Colonic mucosa (tissue), 4 donors: ENCODE measurements around the gene GMDS. TPM values are rescaled to one million over a fixed set of nuclear protein-coding genes. Genes with fewer than 3 reads are reported as not detected.

Experiments used
- DNase-seq: peaks from one replicate; pipeline ENCODE4 v3.0.0-alpha.2; 2020
- H3K27ac ChIP-seq: fragments of 200-600 bp; one replicate; pipeline ENCODE4 v1.8.0; 2021
- H3K27me3 ChIP-seq: fragments of 200-600 bp; one replicate; pipeline ENCODE4 v1.8.0; 2021
- H3K36me3 ChIP-seq: fragments of 200-600 bp; one replicate; pipeline ENCODE4 v1.8.0; 2021
- H3K4me1 ChIP-seq: fragments of 200-600 bp; one replicate; pipeline ENCODE4 v1.8.0; 2021; ENCODE audit warnings: mild to moderate bottlenecking
- H3K4me3 ChIP-seq: fragments of 200-600 bp; one replicate; pipeline ENCODE4 v1.8.0; 2021
- H3K9ac ChIP-seq, 2 donors: one replicate each; pipeline ENCODE4 v1.7.0; 2013; ENCODE audit warnings: control low read depth in 2 of 2, low read depth in 2 of 2, low read length in 2 of 2
- H3K9me3 ChIP-seq: fragments of 200-600 bp; one replicate; pipeline ENCODE4 v1.8.0; 2021
- intact Hi-C: fragments of 100-400 bp; cut with DNase I; formaldehyde crosslinking; loops from one replicate; pipeline ENCODE4 v1.14.1; 2022
- total RNA-seq, 2 donors: library from RNA; stranded (reverse); fragmentation: NEBNext Ultra II Directional in 1 of 2; extraction: Animal tissue kit (Norgen Biotek cat#: 25700) in 1 of 2; gene quantifications; one replicate each; pipeline ENCODE4 v1.2.1, GENCODE V29; 2021
- TF ChIP-seq, protein P1 (sequence below): fragments of 200-600 bp; IDR thresholded peaks from one replicate; pipeline ENCODE4 v1.8.0; 2022; ENCODE audit warnings: antibody characterized with exemption, mild to moderate bottlenecking
- donor health status: healthy.
- donor health status: DM: no; HTN: no; CAD: no.
- donor health status: DM: no; HTN: no; CAD: no.

GMDS gene
- total RNA-seq, 2 donors from 2014 or later: 247 to 272 TPM

DNA sequence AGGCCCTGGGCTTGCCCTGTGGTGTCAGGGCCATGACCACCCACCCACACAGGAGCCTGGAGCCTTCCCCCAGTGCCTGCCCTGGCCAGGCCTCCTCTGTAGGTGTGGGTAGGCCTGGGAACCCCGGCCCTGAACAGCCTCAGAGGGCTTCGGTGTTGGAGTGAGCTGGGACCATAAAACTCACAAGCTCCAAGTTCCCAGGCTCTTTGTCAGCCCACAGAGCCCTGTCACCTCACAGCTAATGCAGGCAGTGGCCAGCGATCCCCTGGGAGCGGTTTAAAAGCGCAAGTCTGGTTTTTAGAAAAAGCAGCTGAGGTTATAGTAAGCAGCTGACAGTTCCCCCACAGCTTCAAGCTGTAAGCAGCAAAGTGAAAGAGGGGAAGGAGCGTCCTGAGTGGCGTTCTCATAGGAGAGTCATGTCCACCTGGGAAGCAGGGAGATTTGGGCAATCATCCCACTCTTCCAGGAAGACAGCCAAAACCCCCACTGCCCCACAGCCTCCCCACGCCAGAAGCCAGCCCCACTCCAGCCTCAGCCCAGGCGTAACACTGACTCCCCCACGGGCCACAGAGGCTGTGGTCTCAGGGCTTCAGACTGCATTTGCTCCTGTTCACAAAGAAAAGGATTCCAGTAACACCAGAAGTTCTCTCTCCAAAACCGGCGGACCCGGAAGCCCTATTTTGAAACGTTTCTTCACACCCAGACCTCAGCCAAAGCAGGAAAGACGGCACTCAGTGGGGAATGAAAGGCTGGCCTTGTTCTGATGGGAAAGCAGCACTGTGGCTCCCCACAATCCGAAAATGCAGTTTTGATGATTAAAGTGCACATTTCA, 670.0 kb downstream of the GMDS start:
- intact Hi-C loops: no loop called here
- Histone ChIP-seq H3K4me3 (no peak overlapping the region), H3K9me3 (no peaks in the 10 kb centered on the region), H3K9ac (no peak overlapping the region), H3K36me3 (no peaks in the 10 kb centered on the region), H3K27me3 (no peaks in the 10 kb centered on the region), H3K27ac (no peak overlapping the region), H3K4me1 (no peaks in the 10 kb centered on the region)
- DNase-seq: no peak
- TF ChIP-seq, protein P1, sequence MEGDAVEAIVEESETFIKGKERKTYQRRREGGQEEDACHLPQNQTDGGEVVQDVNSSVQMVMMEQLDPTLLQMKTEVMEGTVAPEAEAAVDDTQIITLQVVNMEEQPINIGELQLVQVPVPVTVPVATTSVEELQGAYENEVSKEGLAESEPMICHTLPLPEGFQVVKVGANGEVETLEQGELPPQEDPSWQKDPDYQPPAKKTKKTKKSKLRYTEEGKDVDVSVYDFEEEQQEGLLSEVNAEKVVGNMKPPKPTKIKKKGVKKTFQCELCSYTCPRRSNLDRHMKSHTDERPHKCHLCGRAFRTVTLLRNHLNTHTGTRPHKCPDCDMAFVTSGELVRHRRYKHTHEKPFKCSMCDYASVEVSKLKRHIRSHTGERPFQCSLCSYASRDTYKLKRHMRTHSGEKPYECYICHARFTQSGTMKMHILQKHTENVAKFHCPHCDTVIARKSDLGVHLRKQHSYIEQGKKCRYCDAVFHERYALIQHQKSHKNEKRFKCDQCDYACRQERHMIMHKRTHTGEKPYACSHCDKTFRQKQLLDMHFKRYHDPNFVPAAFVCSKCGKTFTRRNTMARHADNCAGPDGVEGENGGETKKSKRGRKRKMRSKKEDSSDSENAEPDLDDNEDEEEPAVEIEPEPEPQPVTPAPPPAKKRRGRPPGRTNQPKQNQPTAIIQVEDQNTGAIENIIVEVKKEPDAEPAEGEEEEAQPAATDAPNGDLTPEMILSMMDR: no peak

DNA sequence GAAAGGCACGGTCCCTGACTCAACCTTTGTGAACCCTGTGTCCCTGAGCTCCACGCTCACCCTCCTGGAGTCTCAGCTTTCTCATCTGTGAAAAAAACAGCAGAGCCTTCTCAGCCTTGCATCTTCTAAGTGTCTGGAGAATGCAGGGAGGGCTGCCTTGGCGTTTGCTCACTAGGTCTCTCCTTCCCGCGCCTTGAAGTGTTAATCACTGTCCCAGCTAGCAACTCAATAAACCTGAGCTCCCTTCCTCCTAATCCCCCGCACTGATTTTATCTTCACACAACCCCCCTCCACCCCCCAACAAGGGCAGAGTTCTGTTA, 670.6 kb downstream of the GMDS start:
- TF ChIP-seq, protein P1: no peak
- peaks cover 2% of the 10 kb centered on the region for H3K9me3 ChIP-seq
- intact Hi-C loops: no loop called here
- DNase-seq: no peak
- H3K4me3 ChIP-seq: no peak overlapping the region
- no peaks in the 10 kb centered on the region for H3K27me3 ChIP-seq
- H3K9ac ChIP-seq: no peak overlapping the region
- H3K27ac ChIP-seq: no peak overlapping the region
- no peaks in the 10 kb centered on the region for H3K4me1 ChIP-seq
- no peaks in the 10 kb centered on the region for H3K36me3 ChIP-seq

GRCh38 chr6:1574083-1574761, 671.2 kb downstream of the GMDS start:
- no peaks in the 10 kb centered on the region for H3K36me3 ChIP-seq
- TF ChIP-seq, protein P1: no peak
- H3K27me3 ChIP-seq: no peaks in the 10 kb centered on the region
- no peak overlapping the region for H3K27ac ChIP-seq
- H3K4me1 ChIP-seq: no peaks in the 10 kb centered on the region
- H3K9ac ChIP-seq: no peak overlapping the region
- intact Hi-C loops: no loop called here
- H3K4me3 ChIP-seq: no peak overlapping the region
- peaks cover 6% of the 10 kb centered on the region for H3K9me3 ChIP-seq
- DNase-seq: no peak
